ENCODE data around the gene PIP4P1. TPM values are rescaled to one million over a fixed set of nuclear protein-coding genes. Genes with fewer than 3 reads are reported as not detected.
A peak's percentile ranks its signal among the peaks of the same experiment; 100 is the strongest.
"Not testable (repeated sequence)": the region's sequence is repeated elsewhere in the genome, so short reads cannot be mapped to it uniquely, and the experiment has no call there.

PIP4P1 gene
- total RNA-seq, result 10 to 100 TPM; 31.6 to 32.3 TPM

GRCh38 chr14:20461225-20462141, at the start of gene PIP4P1:
Gene PIP4P1, minus strand, starts transcription at chr14:20461434. Its CDS starts 109 bp downstream, at chr14:20461325.
- H3K36me3 Mint-ChIP-seq (ENCODE audit: low read depth), result peaks cover 29% of the 10 kb centered on the region
- CTCF ChIA-PET, result interaction anchor here (0.6 to 3.2 kb wide), 6 partner anchors 8 to 405 kb away, joined by 3 to 16 read pairs (median 4); partner anchors contain the start of genes CCNB1IP1 and PARP2
- H3K9me3 Mint-ChIP-seq, result no peaks in the 10 kb centered on the region
- H3K4me1 Mint-ChIP-seq (ENCODE audit: low read depth), result peaks cover 29% of the 10 kb centered on the region
- H3K27ac Mint-ChIP-seq, result peak within 1 kb of the TSS; percentile 96
- intact Hi-C loops (cut with micrococcal nuclease), result loop anchor here (1.0 to 10.0 kb wide), 9 partner anchors 8 to 806 kb away; partner anchors contain the start of genes HNRNPC, PARP2, PNP and TEP1
- DNase-seq, result peak; percentile 99
- H3K4me3 Mint-ChIP-seq, result peak within 1 kb of the TSS; percentile 92
- no peaks in the 10 kb centered on the region for H3K27me3 Mint-ChIP-seq (ENCODE audit: low read depth)

GRCh38 chr14:20508367-20508766, 47.1 kb upstream of the PIP4P1 start:
- H3K36me3 Mint-ChIP-seq (ENCODE audit: low read depth), result no peaks in the 10 kb centered on the region
- H3K9me3 Mint-ChIP-seq, result no peaks in the 10 kb centered on the region
- intact Hi-C loops (cut with micrococcal nuclease), result no loop called here
- CTCF ChIA-PET, result interaction anchor here (0.6 to 1.5 kb wide), 2 partner anchors 22 to 181 kb away, joined by 3 read pairs; no protein-coding TSS in a partner anchor
- DNase-seq, result no peak
- H3K27me3 Mint-ChIP-seq (ENCODE audit: low read depth), result no peaks in the 10 kb centered on the region
- no peak overlapping the region for H3K4me3 Mint-ChIP-seq
- peaks cover 2% of the 10 kb centered on the region for H3K4me1 Mint-ChIP-seq (ENCODE audit: low read depth)
- H3K27ac Mint-ChIP-seq, result no peak overlapping the region

- H3K27ac Mint-ChIP-seq; H3K27me3 Mint-ChIP-seq (ENCODE audit: low read depth); H3K4me1 Mint-ChIP-seq (ENCODE audit: low read depth); intact Hi-C loops (cut with micrococcal nuclease); H3K9me3 Mint-ChIP-seq; CTCF ChIA-PET; H3K4me3 Mint-ChIP-seq; H3K36me3 Mint-ChIP-seq (ENCODE audit: low read depth); DNase-seq: not testable (repeated sequence)
These were observed 46.3 kb upstream of the PIP4P1 start for GRCh38 chr14:20507537-20507936.

DNA sequence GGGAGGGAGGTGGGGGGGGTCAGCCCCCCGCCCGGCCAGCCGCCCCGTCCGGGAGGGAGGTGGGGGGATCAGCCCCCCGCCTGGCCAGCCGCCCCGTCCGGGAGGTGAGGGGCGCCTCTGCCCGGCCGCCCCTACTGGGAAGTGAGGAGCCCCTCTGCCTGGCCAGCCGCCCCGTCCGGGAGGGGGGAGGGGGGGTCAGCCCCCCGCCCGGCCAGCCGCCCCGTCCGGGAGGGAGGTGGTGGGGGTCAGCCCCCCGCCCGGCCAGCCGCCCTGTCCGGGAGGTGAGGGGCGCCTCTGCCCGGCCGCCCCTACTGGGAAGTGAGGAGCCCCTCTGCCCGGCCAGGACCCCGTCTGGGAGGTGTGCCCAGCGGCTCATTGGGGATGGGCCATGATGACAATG, 45.5 kb upstream of the PIP4P1 start:
- H3K27ac Mint-ChIP-seq; CTCF ChIA-PET; H3K4me1 Mint-ChIP-seq (ENCODE audit: low read depth); H3K27me3 Mint-ChIP-seq (ENCODE audit: low read depth); H3K4me3 Mint-ChIP-seq; H3K36me3 Mint-ChIP-seq (ENCODE audit: low read depth); intact Hi-C loops (cut with micrococcal nuclease); DNase-seq; H3K9me3 Mint-ChIP-seq: not testable (repeated sequence)

- H3K27me3 Mint-ChIP-seq (ENCODE audit: low read depth); H3K27ac Mint-ChIP-seq; H3K36me3 Mint-ChIP-seq (ENCODE audit: low read depth); CTCF ChIA-PET; DNase-seq; H3K4me3 Mint-ChIP-seq; H3K4me1 Mint-ChIP-seq (ENCODE audit: low read depth); H3K9me3 Mint-ChIP-seq; intact Hi-C loops (cut with micrococcal nuclease): not testable (repeated sequence)
These were observed 45.0 kb upstream of the PIP4P1 start for GRCh38 chr14:20506276-20506675.

- Mint-ChIP-seq H3K27me3 (ENCODE audit: low read depth) (no peaks in the 10 kb centered on the region), H3K4me1 (ENCODE audit: low read depth) (peaks cover 6% of the 10 kb centered on the region), H3K36me3 (ENCODE audit: low read depth) (no peaks in the 10 kb centered on the region), H3K9me3 (no peaks in the 10 kb centered on the region), H3K27ac (no peak overlapping the region), H3K4me3 (no peak overlapping the region)
- no peak for DNase-seq
- CTCF ChIA-PET, result no interaction called here
- intact Hi-C loops (cut with micrococcal nuclease), result no loop called here
These were observed 42.7 kb upstream of the PIP4P1 start for GRCh38 chr14:20503898-20504297.

DNA sequence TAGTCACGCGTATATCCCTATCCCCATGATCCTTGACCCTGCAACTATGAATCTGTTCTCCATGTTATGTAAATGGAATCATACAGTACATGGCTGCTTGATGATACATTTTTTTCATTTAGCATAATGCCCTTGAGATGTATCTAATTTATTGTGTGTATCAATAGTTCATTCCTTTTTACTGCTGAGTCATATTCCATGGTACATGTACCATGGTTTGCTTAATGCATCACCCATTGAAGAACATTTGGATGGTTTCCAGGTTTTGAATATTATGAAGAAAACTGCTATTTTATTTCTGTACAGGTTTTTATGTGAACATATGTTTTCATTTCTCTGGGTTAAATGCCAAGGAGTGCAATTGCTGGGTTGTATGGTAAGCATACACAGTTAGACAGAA, 40.1 kb upstream of the PIP4P1 start:
- intact Hi-C loops (cut with micrococcal nuclease), result no loop called here
- H3K4me3 Mint-ChIP-seq, result no peak overlapping the region
- no peaks in the 10 kb centered on the region for H3K9me3 Mint-ChIP-seq
- no peak overlapping the region for H3K27ac Mint-ChIP-seq
- CTCF ChIA-PET, result no interaction called here
- no peaks in the 10 kb centered on the region for H3K27me3 Mint-ChIP-seq (ENCODE audit: low read depth)
- DNase-seq, result no peak
- no peaks in the 10 kb centered on the region for H3K36me3 Mint-ChIP-seq (ENCODE audit: low read depth)
- H3K4me1 Mint-ChIP-seq (ENCODE audit: low read depth), result peaks cover 12% of the 10 kb centered on the region

GRCh38 chr14:20499881-20500280, 38.6 kb upstream of the PIP4P1 start:
- H3K36me3 Mint-ChIP-seq (ENCODE audit: low read depth), result no peaks in the 10 kb centered on the region
- H3K4me3 Mint-ChIP-seq, result no peak overlapping the region
- CTCF ChIA-PET, result no interaction called here
- H3K27me3 Mint-ChIP-seq (ENCODE audit: low read depth), result no peaks in the 10 kb centered on the region
- intact Hi-C loops (cut with micrococcal nuclease), result no loop called here
- no peak for DNase-seq
- peaks cover 27% of the 10 kb centered on the region for H3K4me1 Mint-ChIP-seq (ENCODE audit: low read depth)
- H3K27ac Mint-ChIP-seq, result no peak overlapping the region
- no peaks in the 10 kb centered on the region for H3K9me3 Mint-ChIP-seq

DNA sequence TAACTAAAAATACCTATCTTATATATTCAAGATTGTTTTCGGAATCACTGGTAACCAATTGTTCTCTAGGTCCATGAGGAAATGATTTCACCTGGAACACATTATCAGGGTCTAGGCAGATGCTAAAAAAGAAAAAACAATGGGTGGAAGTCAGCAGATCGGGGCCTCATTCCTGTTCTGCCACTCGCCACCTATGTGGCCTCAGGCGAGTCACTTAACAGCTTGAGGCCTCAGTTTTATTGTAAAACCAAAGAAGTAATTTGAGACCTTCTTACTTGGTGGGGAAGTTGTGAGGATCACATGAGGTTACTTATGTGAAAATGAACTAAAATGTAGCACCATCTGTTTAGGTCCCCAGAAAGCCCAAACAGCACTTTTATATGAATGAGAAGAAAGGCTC, 37.9 kb upstream of the PIP4P1 start:
- H3K4me3 Mint-ChIP-seq, result no peak overlapping the region
- H3K4me1 Mint-ChIP-seq (ENCODE audit: low read depth), result peaks cover 32% of the 10 kb centered on the region
- H3K36me3 Mint-ChIP-seq (ENCODE audit: low read depth), result no peaks in the 10 kb centered on the region
- H3K27ac Mint-ChIP-seq, result no peak overlapping the region
- DNase-seq, result peak; percentile 45
- no peaks in the 10 kb centered on the region for H3K27me3 Mint-ChIP-seq (ENCODE audit: low read depth)
- no peaks in the 10 kb centered on the region for H3K9me3 Mint-ChIP-seq
- intact Hi-C loops (cut with micrococcal nuclease), result no loop called here
- CTCF ChIA-PET, result no interaction called here

DNA sequence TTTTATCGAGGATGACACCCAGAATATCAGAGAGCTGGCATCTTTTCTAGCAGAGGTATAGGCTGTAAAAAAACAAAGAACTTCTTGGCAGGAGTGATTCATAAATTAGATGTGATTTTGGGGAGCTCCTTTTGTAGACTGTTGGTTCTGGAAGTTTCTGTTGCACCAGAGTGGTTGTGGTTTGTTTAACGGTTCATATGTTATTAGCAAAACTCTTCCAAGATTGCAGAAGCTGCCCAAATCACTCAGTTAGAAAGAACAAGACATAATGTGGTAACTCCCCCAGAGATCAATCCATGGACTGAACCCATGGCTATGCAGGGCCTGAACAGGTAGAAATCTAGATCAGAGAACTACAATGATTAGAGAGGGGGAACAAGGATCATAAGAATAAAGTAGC, 37.4 kb upstream of the PIP4P1 start:
- H3K4me3 Mint-ChIP-seq, result no peak overlapping the region
- H3K27me3 Mint-ChIP-seq (ENCODE audit: low read depth), result no peaks in the 10 kb centered on the region
- no peak overlapping the region for H3K27ac Mint-ChIP-seq
- no peak for DNase-seq
- H3K9me3 Mint-ChIP-seq, result no peaks in the 10 kb centered on the region
- CTCF ChIA-PET, result no interaction called here
- intact Hi-C loops (cut with micrococcal nuclease), result no loop called here
- H3K36me3 Mint-ChIP-seq (ENCODE audit: low read depth), result no peaks in the 10 kb centered on the region
- peaks cover 34% of the 10 kb centered on the region for H3K4me1 Mint-ChIP-seq (ENCODE audit: low read depth)

GRCh38 chr14:20494935-20495766, 33.9 kb upstream of the PIP4P1 start:
- H3K27ac Mint-ChIP-seq, result no peak overlapping the region
- H3K36me3 Mint-ChIP-seq (ENCODE audit: low read depth), result no peaks in the 10 kb centered on the region
- peaks cover 57% of the 10 kb centered on the region for H3K4me1 Mint-ChIP-seq (ENCODE audit: low read depth)
- intact Hi-C loops (cut with micrococcal nuclease), result loop anchor here (1.0 kb wide), 2 partner anchors 18 to 26 kb away; partner anchors contain the start of gene PNP
- H3K9me3 Mint-ChIP-seq, result no peaks in the 10 kb centered on the region
- peak; percentile 19 for DNase-seq
- CTCF ChIA-PET, result interaction anchor here (0.6 to 1.7 kb wide), 5 partner anchors 26 to 196 kb away, joined by 3 to 7 read pairs (median 6); partner anchors contain the start of gene PNP
- H3K27me3 Mint-ChIP-seq (ENCODE audit: low read depth), result no peaks in the 10 kb centered on the region
- no peak overlapping the region for H3K4me3 Mint-ChIP-seq

- no peaks in the 10 kb centered on the region for H3K9me3 Mint-ChIP-seq
- H3K4me1 Mint-ChIP-seq (ENCODE audit: low read depth), result peaks cover 62% of the 10 kb centered on the region
- no peaks in the 10 kb centered on the region for H3K27me3 Mint-ChIP-seq (ENCODE audit: low read depth)
- peak overlapping the region; percentile 31 for H3K27ac Mint-ChIP-seq
- CTCF ChIA-PET, result interaction anchor here (0.6 kb wide), 2 partner anchors 8 to 173 kb away, joined by 3 to 4 read pairs; no protein-coding TSS in a partner anchor
- no peak for DNase-seq
- no peak overlapping the region for H3K4me3 Mint-ChIP-seq
- intact Hi-C loops (cut with micrococcal nuclease), result no loop called here
- no peaks in the 10 kb centered on the region for H3K36me3 Mint-ChIP-seq (ENCODE audit: low read depth)
These were observed 32.4 kb upstream of the PIP4P1 start for GRCh38 chr14:20493634-20494033.
